HepG2 (cell line): ENCODE data around the gene RAPGEF5.

Source experiments
- ARHGAP35 ChIP-seq: sonication (generic); formaldehyde crosslinking; IDR thresholded peaks from 2 replicates; pipeline ENCODE4 v1.9.0; 2022; ENCODE audit warnings: mild to moderate bottlenecking, inconsistent platforms, moderate library complexity, missing genetic modification reagents, borderline replicate concordance
- ATF7 ChIP-seq, 2 experiments: fragments of 450-650 bp in 1 of 2; sonication (generic) in 1 of 2; formaldehyde crosslinking in 1 of 2; IDR thresholded peaks; 2 replicates each; pipeline versions ENCODE4 v1.4.0 to v1.6.1; 2016 to 2020; ENCODE audit warnings: antibody characterized with exemption in 1 of 2, mild to moderate bottlenecking in 1 of 2, missing genetic modification reagents in 1 of 2
- CTCF ChIP-seq: sonication (generic); formaldehyde crosslinking; IDR thresholded peaks from 2 replicates; pipeline ENCODE4 v1.5.0; 2020; ENCODE audit warnings: mild to moderate bottlenecking, missing genetic modification reagents, moderate library complexity
- DPF2 ChIP-seq: sonication (generic); formaldehyde crosslinking; IDR thresholded peaks from 2 replicates; pipeline ENCODE4 v1.4.0; 2020; ENCODE audit warnings: mild to moderate bottlenecking, low read depth, missing genetic modification reagents, borderline replicate concordance
- EZH2 ChIP-seq: conservative IDR thresholded peaks from 2 replicates; pipeline ENCODE4 v1.6.1; 2012; ENCODE audit warnings: mild to moderate bottlenecking, low read depth, low read length, moderate library complexity
- GZF1 ChIP-seq: sonication (generic); formaldehyde crosslinking; IDR thresholded peaks from 2 replicates; pipeline ENCODE4 v1.5.1; 2020; ENCODE audit warnings: mild to moderate bottlenecking, missing genetic modification reagents

GRCh38 chr7:22386206-22386858 is 29.4 kb upstream of the RAPGEF5 start:
- TF ChIP-seq ATF7 (IDR thresholded peaks at IDR 0.05) = no peak
- TF ChIP-seq ATF7 (CRISPR knock-in tag; IDR thresholded peaks at IDR 0.05) = no peak
- no peak for TF ChIP-seq CTCF (CRISPR knock-in tag)
- TF ChIP-seq ARHGAP35 (CRISPR knock-in tag) = no peak
- TF ChIP-seq EZH2 = no peak
- TF ChIP-seq GZF1 = no peak
- no peak for TF ChIP-seq DPF2 (CRISPR knock-in tag)
